Inferior parietal cortex (tissue), 1 donor: ENCODE results near the gene PSG5.
"Not testable (repeated sequence)": the region's sequence is repeated elsewhere in the genome, so short reads cannot be mapped to it uniquely, and the experiment has no call there.

Experiments
- DNase-seq: peaks from one replicate; pipeline ENCODE4 v3.0.0-alpha.2; 2016; ENCODE audit errors: extremely low spot score

Gene PSG5

DNA sequence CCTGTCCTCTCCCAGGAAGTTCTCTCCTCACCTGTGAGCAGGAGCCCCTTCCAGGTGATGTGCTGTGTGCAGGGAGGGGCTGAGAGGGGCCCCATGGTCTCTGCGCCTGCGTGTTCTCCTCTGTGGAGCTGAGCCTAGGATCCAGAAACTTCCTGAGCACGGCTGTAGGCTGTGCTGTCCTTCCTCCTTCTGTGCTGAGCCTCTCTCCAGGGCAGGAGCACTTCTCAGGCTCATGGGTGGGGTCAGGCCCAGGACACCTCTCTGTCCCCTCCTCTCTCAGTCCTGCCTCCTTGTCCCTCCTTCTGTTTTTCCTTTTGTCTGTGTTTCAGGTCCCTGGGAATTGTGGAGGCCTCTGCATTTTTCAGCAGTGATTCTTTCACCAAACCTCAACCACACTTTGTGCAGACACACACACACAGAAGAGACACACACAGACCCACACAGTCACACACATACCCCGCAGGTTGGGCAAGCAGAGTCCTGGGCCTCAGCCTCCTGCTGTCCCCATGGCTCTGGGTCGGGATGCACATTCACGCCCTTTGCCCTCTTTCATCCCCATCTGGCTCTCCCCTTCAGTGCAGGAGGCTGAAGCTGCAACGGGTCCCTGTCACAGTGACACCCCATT lies at the start of gene PSG5:
PSG5 (minus strand) TSS at position 226 of the 625 bp plus-strand sequence; CDS start at position 95, 131 bp downstream.
- DNase-seq = not testable (repeated sequence)

DNA sequence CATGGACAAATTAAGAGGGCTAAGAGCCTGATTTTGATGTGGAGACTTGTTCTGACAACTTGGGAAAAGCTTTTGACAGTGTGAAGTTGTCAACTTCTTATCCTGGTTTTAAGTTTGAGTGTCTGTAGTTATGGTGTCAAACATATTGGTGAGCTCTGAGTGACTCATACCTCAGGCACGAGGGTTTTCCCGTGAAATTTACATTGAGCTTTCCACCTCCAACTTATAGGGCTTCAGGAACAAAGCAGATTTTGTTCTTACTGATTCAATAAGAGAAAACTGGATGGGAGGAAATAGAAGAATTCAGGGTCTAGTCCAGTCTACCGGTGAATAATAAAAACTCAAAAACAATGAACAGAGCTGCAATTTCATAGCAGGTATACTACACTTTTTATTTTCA lies 49.4 kb upstream of the PSG5 start:
- DNase-seq = not testable (repeated sequence)

DNA sequence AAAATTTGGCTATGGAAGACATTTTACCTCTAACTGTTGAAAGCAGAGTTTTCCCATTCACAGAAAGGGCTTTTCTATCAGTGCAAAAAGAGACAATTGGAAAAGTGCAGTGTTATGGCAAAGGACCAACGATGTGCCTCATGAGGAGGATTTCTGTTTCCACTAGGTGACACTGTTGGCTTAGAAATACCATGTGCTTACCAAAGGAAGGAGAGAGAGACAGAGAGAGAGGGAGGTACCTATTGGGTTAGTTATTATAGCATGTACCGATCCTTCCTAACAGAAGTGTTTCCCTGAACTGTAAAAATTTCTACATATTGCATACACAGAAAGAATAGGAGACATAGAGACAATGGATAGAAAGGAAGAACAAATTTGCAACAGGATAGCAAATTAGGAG lies 43.0 kb upstream of the PSG5 start:
- no peak for DNase-seq

DNA sequence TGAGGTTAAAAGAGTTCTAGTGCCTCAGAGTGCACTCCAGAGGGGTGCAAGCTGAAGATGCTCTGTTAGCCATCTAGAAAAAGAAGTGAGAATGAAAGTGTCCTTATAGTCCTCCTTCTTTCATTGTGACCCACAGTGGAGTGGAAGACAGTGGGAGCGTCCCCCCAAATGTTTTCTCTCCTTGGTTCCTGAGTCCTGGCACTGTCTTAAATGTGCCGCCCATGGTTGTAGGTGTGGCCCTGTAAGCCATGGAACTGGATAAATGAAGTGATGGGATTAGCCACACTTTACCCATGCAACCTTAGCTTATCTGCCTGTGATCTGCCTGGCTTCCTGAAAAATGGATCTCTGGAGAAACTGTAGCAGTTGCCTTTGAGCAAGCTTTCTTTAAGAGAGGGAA lies 42.4 kb upstream of the PSG5 start:
- not testable (repeated sequence) for DNase-seq

DNA sequence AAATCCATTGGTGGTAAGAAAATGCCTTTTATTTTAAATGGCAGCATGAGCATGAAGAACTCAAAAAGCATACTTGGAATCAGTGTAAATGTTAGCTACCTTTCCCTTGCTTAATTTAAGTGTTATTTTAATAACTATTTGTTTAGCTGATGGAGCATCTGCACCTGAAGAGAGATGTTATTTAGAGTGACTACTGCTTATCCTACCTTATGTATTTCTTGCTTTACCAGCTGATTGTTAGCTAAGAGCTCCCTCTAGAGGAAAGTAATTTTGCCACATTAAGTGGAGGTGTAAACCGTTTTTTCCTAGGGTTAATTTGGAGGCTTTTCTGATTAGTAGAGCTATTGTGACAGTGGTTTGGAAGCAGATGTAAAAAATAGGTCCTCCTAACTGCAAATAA lies 40.6 kb upstream of the PSG5 start:
- not testable (repeated sequence) for DNase-seq

DNA sequence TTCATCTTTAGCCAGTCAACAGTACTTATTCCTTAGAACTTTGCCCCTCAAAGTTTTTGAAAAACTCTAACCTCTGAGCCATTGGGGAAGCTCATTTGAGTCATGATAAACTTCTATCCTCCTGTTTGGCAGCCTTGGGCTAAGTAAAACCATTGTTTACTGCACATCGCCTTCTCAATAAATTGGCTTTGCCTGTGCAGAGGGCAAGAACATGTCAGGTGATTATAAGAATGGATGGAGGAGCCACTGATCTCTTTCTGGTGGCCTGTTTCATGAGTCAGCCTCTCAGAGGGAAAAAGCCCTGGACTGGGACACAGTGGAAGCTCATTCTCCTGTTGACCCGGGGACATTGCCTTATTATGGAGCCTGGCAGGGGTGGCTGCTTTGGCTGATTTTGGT lies 38.5 kb upstream of the PSG5 start:
- DNase-seq = no peak

DNA sequence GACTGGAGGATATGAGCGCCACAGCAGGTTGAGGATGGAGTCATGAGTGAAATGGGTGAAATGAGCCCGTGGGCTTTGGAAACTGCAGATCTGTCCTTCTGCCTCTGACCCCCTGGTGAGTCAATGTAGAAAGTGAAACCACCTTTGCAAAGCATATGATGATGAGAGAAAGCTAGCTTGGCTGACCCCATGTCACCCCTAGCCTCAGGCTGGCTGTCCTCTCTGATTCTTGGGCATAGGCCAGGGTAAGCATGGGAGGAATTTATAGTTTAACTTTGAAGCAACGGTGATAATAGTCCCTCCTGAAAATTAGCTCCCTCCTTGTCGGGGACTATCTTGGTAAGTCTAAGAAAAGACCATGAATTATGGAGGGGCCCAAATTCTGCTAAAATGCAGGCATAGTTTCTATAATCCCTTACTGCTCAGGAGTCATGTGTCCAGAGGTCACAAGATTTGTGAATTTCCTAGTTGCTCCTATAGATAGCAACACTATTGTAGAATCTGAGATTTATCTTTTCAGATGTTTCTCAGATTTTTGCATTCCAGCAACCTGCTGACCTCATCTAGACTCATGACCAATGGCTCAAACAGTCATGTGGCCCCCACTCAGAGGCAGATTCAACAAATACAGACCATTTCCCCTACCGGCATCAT lies 38.0 kb upstream of the PSG5 start:
- DNase-seq = not testable (repeated sequence)

DNA sequence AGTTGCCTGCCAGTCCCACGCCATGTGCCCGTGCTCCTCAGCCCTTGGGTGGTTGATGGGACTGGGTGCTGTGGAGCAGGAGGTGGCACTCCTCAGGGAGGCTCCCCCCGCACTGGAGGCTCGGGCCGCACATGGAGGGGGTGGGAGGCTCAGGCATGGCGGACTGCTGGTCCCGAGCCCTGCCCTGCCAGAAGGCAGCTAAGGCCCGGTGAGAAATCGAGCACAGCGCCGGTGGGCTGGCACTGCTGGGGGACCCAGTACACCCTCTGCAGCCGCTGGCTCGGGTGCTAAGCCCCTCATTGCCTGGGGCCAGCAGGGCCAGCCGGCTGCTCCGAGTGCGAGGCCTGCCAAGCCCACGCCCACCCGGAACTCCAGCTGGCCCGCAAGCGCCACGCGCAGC lies 35.6 kb upstream of the PSG5 start:
- not testable (repeated sequence) for DNase-seq

DNA sequence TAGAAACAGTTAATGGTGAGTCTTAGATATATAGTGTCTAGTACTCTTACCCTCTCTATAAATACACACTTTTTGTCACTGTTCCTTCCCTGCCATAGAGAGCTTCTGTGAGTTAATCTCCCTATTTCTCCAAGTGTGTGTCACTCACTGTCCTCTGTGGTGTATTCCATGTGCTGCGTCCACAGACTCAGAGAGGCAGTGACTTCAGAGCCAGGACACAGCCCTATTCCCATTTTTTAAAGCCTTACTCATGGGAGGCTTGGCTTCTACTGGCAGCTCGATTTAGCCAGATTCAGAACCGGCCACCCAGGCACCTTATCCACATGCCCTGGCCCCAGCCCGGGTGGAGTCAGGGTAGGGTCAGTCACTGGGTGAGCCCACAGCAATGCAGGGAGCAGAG lies 32.8 kb upstream of the PSG5 start:
- not testable (repeated sequence) for DNase-seq

DNA sequence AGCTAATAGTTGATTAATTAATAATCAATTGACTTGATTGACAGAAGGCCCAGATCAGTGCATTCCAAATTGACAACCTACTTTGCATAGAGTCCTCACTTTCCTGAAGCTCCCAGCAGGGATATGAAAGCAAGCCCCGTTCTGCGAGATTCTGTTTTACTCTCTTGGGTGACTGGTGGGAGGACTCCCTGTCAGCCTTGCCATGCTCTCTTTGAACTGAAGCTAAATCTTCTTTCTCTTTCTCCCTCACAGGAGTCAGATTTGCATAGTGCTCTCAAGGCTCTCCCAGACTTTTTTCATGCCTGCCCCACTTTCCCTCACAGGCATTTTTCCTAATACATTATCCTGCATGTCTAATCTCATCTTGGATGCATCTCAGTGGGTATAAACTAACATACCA lies 29.5 kb upstream of the PSG5 start:
- DNase-seq = not testable (repeated sequence)

DNA sequence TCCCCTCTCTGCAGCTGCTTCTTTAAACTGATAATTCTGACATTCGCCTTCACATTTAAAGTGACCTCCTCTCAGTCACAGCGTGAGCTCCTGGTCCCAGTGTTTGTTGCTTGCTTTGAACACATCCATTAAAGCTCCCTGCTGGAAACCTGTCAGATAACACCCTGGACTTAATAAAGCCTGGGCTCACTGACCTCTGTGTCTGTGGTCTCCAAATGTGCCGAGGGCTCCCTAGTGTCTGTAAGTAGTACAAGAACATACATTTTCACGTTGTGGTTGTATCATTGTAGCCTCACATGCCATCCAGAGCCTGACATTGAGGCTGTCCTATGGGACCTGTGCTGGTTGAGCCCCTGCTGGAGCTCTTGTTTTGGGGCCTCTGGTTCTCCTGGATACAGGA lies 21.7 kb upstream of the PSG5 start:
- DNase-seq = no peak

DNA sequence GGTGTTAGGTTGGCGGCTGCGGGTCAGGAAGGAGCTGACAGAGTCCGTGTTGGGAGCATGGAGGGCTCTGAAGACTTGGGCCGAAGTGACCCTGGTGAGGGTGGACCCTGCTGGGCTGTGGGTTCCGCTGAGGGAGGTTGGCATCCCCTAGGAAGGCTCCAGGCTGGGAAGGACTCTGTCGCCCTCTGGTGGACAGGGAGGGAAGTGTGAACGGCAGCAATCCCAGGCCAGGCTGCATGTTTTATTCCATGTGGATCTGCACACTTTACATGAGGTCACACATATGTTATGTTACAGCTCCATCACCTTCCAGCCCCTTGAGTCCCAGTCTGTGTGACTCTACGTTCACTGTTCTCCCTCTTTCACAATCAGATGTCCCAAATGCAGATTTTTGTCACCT lies 20.8 kb upstream of the PSG5 start:
- DNase-seq = not testable (repeated sequence)

DNA sequence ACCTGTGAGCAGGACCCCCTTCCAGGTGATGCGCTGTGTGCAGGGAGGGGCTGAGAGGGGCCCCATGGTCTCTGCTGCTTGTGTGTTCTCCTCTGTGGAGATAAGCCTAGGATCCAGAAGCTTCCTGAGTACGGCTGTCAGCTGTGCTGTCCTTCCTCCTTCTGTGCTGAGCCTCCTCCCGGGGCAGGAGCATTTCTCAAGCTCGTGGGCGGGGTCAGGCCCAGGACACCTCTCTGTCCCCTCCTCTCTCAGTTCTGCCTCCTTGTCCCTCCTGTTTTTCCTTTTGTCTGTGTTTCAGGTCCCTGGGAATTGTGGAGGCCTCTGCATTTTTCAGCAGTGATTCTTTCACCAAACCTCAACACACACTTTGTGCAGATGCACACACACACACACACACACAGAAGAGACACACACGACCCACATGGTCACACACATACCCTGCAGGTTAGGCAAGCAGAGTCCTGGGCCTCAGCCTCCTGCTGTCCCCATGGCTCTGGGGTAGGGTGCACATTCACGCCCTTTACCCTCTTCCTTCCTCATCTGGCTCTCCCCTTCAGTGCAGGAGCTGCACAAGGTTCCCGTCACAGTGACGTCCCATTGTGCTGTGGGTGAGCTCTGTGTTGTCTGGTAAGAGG lies 19.3 kb upstream of the PSG5 start, which contains the start of gene PSG4:
PSG4 (minus strand) TSS at position 168 of the 635 bp plus-strand sequence; CDS start at position 66, 102 bp downstream.
- DNase-seq = not testable (repeated sequence)

DNA sequence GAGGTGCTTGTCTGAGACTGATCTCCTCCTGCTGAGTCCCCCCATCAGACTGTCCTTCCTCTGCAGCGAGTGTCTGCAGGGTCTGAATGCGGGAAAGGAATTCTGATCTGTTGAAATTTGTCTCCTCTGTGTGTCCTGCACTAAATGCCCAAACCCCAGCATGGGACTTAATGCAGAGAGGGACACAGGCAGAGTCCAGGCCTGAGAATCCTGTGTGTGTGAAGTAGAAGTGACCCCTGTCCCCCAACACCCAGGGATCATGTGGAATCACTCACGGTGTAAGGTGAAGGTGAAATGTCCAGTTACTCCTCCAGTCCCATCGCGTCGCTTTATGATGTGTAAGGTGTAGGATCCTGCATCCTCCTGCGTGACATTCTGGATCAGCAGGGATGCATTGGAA lies 17.3 kb upstream of the PSG5 start:
- DNase-seq = not testable (repeated sequence)

DNA sequence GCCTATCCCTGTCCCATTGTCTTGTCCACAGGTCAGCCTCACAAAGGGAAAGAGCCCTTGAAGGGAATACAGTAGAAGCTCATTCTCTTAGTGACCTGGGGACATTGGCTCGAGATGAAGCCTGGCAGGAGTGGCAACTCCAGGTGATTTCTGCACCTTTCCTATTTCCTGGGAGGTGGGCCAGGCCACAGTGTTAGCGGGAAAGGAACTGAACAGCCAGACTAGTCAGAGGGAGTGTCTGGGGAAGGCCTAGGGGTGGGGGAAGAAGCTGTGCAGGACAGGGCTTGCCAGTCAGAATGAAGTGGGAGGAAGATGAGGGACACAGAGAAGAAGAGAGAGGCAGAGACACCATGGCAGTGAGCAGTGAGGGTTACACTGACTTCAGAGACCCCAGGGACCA lies 15.6 kb upstream of the PSG5 start:
- DNase-seq = not testable (repeated sequence)

DNA sequence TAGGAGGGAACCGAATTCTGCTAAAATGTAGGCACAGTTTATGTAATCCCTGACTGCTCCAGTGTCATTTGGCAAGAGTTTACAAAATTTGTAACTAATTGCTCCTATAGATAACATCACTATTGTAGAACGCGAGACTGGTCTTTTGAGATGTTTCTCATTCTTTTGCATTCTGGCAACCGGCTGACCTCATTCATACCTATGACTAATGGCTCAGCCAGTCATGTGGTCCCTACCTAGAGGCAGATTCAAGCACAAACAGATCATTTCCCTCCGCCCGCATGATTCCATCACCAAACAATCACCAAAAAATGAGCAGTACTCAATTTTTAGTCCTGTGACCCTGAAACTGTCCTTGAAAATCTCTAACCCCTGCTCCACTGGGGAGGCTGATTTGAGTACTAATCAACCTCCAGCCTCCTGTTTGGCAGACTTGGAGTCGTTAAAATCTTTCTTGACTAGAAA lies 15.0 kb upstream of the PSG5 start:
- DNase-seq = not testable (repeated sequence)

DNA sequence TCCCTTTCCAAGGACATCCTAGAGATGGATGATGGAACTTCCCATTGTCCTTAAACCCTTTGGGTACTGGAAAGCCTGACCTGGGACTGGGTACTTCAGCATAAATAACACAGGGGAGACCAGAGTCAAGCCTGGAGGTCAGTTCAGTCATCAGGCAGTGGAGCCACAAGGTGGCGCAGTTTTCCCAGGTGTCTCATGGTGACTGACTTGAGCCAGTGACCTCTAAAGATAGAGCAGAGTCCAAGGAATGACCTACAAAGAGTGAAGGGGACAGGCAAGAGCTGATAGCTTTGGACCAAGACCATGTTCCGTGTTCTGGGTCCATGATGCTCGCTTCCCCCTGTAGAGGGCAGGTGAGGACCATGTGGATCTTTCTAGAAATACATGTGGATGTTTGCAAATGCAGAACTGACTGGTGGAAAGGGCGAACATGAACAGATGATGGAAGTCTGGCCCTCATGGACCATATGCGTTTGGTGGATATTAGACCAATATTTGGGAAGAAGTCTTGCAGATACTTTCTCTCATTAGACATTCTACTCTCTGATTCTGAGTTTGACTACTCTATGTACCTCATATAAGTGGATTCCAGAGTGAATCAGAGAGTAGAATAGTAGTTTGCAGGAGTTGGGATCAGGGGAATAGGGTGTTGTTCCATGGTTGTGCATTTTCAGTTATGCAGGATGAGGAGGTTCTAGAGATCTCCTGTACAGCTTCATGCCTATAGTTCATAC lies 12.5 kb upstream of the PSG5 start:
- not testable (repeated sequence) for DNase-seq

DNA sequence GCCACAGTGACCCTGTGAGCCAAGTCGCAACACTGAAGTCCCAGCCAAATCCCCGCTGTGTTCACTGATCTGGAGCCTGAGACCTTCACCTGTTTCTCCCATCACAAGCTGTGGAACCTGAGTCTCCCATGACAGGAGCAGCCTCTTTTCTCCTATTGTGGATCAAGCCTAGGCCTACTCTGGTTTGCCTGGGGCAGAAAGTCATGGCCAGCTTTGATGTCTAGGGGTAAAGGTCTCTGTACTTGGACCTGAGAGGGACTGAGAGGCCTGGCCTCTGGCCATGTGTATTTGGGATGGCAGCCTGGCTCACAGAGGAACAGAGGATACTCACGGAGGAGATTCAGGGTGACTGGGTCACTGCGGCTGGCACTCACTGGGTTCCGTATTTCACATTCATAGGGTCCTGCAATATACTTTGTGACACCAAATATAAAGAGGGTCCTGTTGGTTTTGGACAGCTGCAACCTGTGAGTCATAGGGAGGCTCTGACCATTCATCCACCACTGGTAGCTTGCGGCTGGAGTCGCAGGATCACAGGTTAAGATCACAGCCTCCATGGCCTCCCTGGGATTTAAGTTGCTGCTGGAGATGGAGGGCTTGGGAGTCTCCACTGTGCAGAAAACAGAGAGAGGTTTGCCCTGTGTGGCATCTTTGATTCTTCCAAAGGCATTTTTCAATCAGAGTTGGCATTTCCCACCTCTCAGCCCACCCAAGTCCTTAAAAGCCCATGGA lies 11.5 kb upstream of the PSG5 start:
- DNase-seq = not testable (repeated sequence)

DNA sequence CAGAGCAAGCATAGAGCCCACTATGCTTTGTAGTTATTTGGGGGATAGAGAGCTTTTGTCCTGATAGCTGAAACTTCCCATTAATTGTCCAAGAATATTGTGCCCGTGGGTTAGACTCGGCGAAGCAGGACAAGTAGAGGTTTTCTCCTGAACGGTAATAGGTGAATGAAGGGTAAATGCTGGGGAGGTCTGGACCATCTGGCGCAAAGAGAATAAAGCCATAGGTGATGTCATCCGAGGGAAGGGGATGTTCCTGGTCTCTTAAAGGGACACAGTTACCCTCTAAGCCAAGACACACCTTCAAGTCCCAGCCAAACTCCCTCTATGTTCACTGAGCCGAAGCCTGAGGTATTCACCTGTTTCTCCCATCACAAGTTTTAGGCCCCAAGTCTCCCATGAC lies 8.1 kb upstream of the PSG5 start:
- DNase-seq = not testable (repeated sequence)

DNA sequence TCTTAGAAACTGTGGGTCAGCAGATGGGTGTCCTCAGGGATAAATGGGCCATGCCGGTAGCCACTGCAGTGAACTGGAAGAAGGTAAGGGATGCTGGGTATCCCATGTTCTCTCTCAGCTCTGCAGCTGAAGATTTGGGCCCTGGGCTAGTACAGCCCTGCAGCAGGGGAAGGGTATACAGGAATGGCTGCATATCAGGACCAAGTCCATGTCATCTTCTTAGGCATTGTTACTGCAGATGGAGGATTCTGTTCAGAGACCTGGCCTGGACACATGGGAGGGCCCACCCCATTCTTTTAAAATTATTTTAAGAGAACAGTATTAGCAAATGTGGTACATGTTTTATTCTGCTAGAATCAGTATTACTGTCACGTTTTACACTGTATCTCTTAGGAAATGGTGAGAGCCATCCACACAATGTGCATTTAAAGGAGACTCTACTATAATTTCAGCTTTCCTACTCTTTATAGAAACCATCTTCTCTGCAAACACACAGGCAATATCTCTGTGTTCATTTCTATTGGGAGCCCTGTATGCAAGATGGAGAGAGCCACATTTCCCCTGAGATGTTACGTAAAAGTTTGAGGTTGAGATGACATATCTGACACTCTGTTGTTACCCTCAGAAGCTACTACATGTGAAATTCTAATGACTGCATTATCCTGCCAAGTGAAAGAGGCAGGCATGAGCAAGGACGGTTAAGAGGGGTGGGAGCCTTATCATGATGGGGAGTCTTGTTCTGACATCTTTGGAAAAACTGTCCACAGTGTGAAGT lies 6.2 kb upstream of the PSG5 start:
- DNase-seq = not testable (repeated sequence)

DNA sequence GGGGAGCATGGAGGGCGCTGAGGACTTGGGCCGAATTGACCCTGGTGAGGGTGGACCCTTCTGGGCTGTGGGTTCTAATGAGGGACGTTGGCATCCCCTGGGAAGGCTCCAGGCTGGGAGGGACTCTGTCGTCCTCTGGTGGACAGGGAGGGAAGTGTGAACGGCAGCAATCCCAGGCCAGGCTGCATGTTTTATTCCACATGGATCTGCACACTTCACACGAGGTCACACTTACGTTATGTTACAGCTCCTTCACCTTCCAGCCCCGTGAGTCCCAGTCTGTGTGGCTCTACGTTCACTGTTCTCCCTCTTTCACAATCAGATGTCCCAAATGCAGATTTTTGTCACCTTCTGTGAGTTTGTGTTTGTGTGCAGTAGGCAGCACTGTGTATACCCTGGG lies 1.8 kb upstream of the PSG5 start:
- DNase-seq = not testable (repeated sequence)
